Panc1 (cell line): ENCODE results near the gene ADSS1. TPM values are rescaled to one million over a fixed set of nuclear protein-coding genes. Genes with fewer than 3 reads are reported as not detected.

Source experiments
- ATAC-seq: fragments of 200-7000 bp; cut with Tn5 transposase; 2 replicates; pipeline ENCODE4 v1.9.1; 2020; ENCODE audit warnings: mild to moderate bottlenecking, moderate library complexity
- BruUV-seq: library from RNA; stranded (reverse); fragments of 400-500 nt; replicated peaks from 2 replicates; lab custom pipeline; 2021; lab: Mats Ljungman, UMichigan
- CTCF ChIA-PET: fragments of 300-600 bp; sonication (Branson Sonifier 250); formaldehyde crosslinking; loops from one replicate; lab custom pipeline; 2022; ENCODE audit warnings: antibody characterized with exemption; lab: Charles Lee
- POLR2A ChIA-PET: fragments of 300-600 bp; sonication (Branson Sonifier 250); formaldehyde crosslinking; loops from one replicate; lab custom pipeline; 2022; ENCODE audit warnings: antibody characterized with exemption; lab: Charles Lee
- DNase-seq: peaks from one replicate; pipeline ENCODE4 v3.0.0-alpha.2; 2010; ENCODE audit warnings: low read depth, low spot score
- H3K27ac ChIP-seq: 2 replicates; pipeline ENCODE4 v1.5.1; 2011; ENCODE audit warnings: mild to moderate bottlenecking, low read length, inconsistent platforms
- H3K27me3 ChIP-seq: fragments of 200-500 bp; sonication (Bioruptor generic); 2 replicates; pipeline ENCODE4 v1.6.0; 2014; ENCODE audit warnings: low read length, inconsistent platforms; ENCODE audit not compliant: control insufficient read depth, insufficient read depth
- H3K36me3 ChIP-seq: fragments of 200-500 bp; sonication (Bioruptor generic); 2 replicates; pipeline ENCODE4 v1.5.1; 2014; ENCODE audit warnings: inconsistent platforms, mild to moderate bottlenecking, low read length, moderate library complexity; ENCODE audit not compliant: control insufficient read depth, insufficient read depth
- H3K4me1 ChIP-seq: 2 replicates; pipeline ENCODE4 v1.5.1; 2011; ENCODE audit warnings: inconsistent platforms, mild to moderate bottlenecking, low read length, moderate library complexity; ENCODE audit not compliant: control insufficient read depth, insufficient read depth
- H3K4me3 ChIP-seq, 2 experiments: 2 replicates each; pipeline ENCODE4 v1.5.1; 2011 to 2012; ENCODE audit warnings: low read depth in 2 of 2, low read length in 2 of 2, mild to moderate bottlenecking in 2 of 2, inconsistent platforms in 1 of 2, moderate library complexity in 1 of 2
- H3K9me3 ChIP-seq: fragments of 200-500 bp; sonication (Bioruptor generic); 2 replicates; pipeline ENCODE4 v1.5.1; 2014; ENCODE audit warnings: low read depth, mild to moderate bottlenecking, inconsistent platforms, low read length, moderate library complexity; ENCODE audit not compliant: control insufficient read depth, insufficient read depth
- POLR2AphosphoS5 ChIP-seq: IDR thresholded peaks from 2 replicates; pipeline ENCODE4 v1.6.1; 2012; ENCODE audit warnings: mild to moderate bottlenecking, low read depth, low read length, moderate library complexity
- SIN3A ChIP-seq: IDR thresholded peaks from 2 replicates; pipeline ENCODE4 v1.6.1; 2012; ENCODE audit warnings: low read depth, mild to moderate bottlenecking, low read length, moderate library complexity, borderline replicate concordance; ENCODE audit not compliant: insufficient read depth
- TCF7L2 ChIP-seq: IDR thresholded peaks from 2 replicates; pipeline ENCODE4 v1.6.1; 2011; ENCODE audit warnings: mild to moderate bottlenecking, low read depth, low read length, inconsistent platforms
- in situ Hi-C: cut with HindIII; loops from 2 replicates; pipeline ENCODE4 v1.10.0; 2016; ENCODE audit warnings: low sequenced_read_pairs, low pct_unique_long_range_greater_than_20kb
- intact Hi-C: fragments of 100-400 bp; cut with micrococcal nuclease; formaldehyde crosslinking; loops from one replicate; pipeline ENCODE4 v1.10.0; 2022; ENCODE audit not compliant: unreplicated experiment
- total RNA-seq: library from RNA; stranded (reverse); gene quantifications from one replicate; pipeline ENCODE4 v1.2.1, GENCODE V29; 2021; ENCODE audit not compliant: unreplicated experiment
- TF ChIP-seq, protein P1 (sequence below): fragments of 450-650 bp; IDR thresholded peaks from 2 replicates; pipeline ENCODE4 v1.5.1; 2017; ENCODE audit warnings: mild to moderate bottlenecking
- TF ChIP-seq, protein P2 (sequence below), 2 experiments: IDR thresholded peaks; 2 replicates each; pipeline ENCODE4 v1.6.1; 2011 to 2012; ENCODE audit warnings: low read depth in 2 of 2, control low read depth in 1 of 2, low read length in 1 of 2, mild to moderate bottlenecking in 1 of 2, moderate library complexity in 1 of 2; ENCODE audit not compliant: insufficient read depth in 1 of 2

The ADSS1 gene
- total RNA-seq, 1 experiment from 2014 or later = 9.4 TPM

DNA sequence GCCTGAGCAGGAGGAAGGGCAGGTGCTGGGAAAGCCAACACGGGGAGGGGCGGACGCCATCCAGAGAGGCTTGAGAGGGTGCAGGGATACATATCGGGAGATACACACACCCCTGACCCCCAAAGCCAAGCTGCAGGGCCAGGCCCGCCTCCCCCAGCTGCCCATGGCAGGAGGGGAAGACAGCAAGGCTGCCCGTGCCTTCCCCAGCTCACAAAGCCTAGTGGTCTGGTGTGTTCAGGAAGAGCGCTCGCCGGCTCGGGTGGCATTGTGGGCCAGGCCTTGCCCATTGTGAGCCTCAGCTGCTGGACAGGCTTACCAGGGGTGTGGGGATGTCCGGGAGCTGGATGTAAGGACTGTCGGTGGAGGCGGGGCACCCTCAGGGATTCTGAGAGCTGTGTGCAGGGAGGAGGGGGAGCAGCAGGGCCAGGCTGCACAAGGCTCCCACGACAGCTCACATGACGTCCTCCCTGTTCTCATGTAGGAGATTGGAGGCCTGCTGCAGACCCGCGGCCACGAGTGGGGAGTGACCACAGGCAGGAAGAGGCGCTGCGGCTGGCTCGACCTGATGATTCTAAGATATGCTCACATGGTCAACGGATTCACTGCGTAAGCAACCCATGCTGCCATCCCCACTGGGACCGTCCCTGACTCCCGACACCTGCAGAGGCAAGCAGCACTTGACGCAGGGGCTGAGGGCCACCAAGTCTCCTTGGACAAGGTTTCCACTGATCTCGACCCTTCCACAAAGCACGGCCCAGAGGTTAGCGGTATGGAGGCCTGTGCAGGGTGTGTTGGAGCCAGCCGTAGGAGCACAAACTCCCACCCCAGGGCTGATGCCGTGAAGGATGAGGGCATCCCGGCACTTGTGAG lies 18.8 kb downstream of the ADSS1 start (continued):
- TF ChIP-seq TCF7L2 = no peak

DNA sequence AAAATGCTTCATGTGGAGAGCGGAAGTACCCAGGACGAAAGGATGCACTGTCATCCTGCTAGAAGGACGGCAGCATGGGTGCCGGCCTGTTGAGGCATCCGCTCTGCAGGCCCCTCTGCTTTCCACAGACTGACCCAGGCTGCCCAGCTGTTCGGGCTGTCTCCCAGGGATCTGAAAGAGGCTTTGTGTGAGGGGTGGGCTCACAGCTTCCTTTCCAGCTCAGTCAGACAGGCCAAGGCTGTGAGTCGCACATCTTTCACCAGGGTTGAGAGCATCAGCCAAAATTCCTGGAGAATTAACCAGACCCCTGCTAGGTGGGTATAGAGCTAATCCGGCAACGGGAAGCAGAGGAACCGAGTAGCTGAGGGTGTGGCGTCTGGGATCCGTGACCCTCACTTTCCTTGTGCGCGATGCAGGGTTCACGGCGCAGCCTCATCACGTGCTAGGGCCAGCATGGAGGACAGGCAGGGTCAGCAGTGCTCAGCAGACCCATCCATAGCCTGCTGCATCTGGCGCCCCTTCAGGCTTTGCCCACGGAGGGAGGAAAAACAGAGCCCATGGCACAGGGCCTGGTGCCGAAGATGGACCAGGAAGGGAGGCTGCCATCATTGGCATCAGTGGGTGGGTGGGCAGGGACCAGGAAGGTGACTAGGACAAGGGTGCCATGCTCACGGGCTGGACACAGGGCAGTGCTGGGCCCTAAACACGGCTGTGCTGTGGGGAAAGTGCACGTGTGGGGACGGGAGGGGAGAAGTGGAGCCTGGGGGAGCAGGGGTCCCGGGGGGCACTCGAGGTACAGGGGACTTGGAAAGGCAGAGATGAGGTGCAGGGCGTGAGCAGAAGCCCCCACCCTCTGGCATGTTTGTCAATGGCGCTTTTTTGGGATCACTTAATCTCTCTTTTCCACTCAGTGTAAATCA lies 19.7 kb downstream of the ADSS1 start:
- H3K27ac ChIP-seq = no peak overlapping the region

DNA sequence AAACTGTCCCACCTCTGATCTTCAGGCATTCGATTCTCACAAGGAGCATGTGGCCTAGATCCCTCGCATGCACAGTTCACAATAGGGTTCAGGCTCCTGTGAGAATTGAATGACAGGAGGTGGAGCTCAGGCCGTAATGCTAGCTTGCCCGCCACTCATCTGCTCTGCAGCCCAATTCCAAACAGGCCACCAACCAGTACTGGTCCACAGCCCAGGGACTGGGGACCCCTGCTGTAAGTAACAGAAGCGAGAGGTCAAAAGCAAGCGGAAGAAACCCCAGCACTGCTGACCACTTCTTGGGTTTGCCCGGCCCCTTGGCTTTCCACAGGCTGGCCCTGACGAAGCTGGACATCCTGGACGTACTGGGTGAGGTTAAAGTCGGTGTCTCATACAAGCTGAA lies 20.5 kb downstream of the ADSS1 start:
- H3K4me1 ChIP-seq = peaks cover 5% of the 10 kb centered on the region

More for the DNA sequence above, 19.7 kb downstream of the ADSS1 start:
- H3K4me1 ChIP-seq = no peaks in the 10 kb centered on the region
- intact Hi-C loops (no loop called here), in situ Hi-C loops (no loop called here)
- H3K9me3 ChIP-seq = no peaks in the 10 kb centered on the region
- H3K27me3 ChIP-seq = no peaks in the 10 kb centered on the region
- no peak for TF ChIP-seq TCF7L2
- no peak for TF ChIP-seq SIN3A
- TF ChIP-seq, protein P1, sequence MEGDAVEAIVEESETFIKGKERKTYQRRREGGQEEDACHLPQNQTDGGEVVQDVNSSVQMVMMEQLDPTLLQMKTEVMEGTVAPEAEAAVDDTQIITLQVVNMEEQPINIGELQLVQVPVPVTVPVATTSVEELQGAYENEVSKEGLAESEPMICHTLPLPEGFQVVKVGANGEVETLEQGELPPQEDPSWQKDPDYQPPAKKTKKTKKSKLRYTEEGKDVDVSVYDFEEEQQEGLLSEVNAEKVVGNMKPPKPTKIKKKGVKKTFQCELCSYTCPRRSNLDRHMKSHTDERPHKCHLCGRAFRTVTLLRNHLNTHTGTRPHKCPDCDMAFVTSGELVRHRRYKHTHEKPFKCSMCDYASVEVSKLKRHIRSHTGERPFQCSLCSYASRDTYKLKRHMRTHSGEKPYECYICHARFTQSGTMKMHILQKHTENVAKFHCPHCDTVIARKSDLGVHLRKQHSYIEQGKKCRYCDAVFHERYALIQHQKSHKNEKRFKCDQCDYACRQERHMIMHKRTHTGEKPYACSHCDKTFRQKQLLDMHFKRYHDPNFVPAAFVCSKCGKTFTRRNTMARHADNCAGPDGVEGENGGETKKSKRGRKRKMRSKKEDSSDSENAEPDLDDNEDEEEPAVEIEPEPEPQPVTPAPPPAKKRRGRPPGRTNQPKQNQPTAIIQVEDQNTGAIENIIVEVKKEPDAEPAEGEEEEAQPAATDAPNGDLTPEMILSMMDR = no peak
- no peak for TF ChIP-seq POLR2AphosphoS5
- TF ChIP-seq, protein P2, sequence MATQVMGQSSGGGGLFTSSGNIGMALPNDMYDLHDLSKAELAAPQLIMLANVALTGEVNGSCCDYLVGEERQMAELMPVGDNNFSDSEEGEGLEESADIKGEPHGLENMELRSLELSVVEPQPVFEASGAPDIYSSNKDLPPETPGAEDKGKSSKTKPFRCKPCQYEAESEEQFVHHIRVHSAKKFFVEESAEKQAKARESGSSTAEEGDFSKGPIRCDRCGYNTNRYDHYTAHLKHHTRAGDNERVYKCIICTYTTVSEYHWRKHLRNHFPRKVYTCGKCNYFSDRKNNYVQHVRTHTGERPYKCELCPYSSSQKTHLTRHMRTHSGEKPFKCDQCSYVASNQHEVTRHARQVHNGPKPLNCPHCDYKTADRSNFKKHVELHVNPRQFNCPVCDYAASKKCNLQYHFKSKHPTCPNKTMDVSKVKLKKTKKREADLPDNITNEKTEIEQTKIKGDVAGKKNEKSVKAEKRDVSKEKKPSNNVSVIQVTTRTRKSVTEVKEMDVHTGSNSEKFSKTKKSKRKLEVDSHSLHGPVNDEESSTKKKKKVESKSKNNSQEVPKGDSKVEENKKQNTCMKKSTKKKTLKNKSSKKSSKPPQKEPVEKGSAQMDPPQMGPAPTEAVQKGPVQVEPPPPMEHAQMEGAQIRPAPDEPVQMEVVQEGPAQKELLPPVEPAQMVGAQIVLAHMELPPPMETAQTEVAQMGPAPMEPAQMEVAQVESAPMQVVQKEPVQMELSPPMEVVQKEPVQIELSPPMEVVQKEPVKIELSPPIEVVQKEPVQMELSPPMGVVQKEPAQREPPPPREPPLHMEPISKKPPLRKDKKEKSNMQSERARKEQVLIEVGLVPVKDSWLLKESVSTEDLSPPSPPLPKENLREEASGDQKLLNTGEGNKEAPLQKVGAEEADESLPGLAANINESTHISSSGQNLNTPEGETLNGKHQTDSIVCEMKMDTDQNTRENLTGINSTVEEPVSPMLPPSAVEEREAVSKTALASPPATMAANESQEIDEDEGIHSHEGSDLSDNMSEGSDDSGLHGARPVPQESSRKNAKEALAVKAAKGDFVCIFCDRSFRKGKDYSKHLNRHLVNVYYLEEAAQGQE (IDR thresholded peaks at IDR 0.05; ENCODE audit: insufficient read depth in 1 of 2, low read depth in 2 of 2, low read length in 1 of 2) = no peak
- CTCF ChIA-PET = no interaction called here
- DNase-seq = no peak
- no peaks in the 10 kb centered on the region for H3K36me3 ChIP-seq
- ATAC-seq = no peak
- BruUV-seq = no TSS peak
- H3K4me3 ChIP-seq = no peak overlapping the region
- POLR2A ChIA-PET = no interaction called here

More for the DNA sequence above, 20.5 kb downstream of the ADSS1 start:
- CTCF ChIA-PET = no interaction called here
- BruUV-seq = no TSS peak
- TF ChIP-seq TCF7L2 (no peak), POLR2AphosphoS5 (no peak), SIN3A (no peak)
- TF ChIP-seq, protein P1 = no peak
- TF ChIP-seq, protein P2 (IDR thresholded peaks at IDR 0.05; ENCODE audit: insufficient read depth in 1 of 2, low read depth in 2 of 2, low read length in 1 of 2) = no peak
- no peak for DNase-seq
- Histone ChIP-seq H3K27ac (no peak overlapping the region), H3K36me3 (no peaks in the 10 kb centered on the region), H3K4me3 (no peak overlapping the region), H3K9me3 (no peaks in the 10 kb centered on the region), H3K27me3 (no peaks in the 10 kb centered on the region)
- in situ Hi-C loops (no loop called here), intact Hi-C loops (no loop called here)
- no peak for ATAC-seq
- POLR2A ChIA-PET = no interaction called here
